ENCODE data around the gene SPSB2.

- TF ChIP-seq CTCF (IDR thresholded peaks at IDR 0.05) (no peak), POLR2A (IDR thresholded peaks at IDR 0.05) (no peak), EP300 (IDR thresholded peaks at IDR 0.05) (no peak)
Measured at GRCh38 chr12:6826125-6826733, 46.9 kb downstream of the SPSB2 start.

All from tibial nerve (tissue), 4 donors.